IMR-90 (cell line): Measurements from ENCODE around the gene BCAS1. TPM values are rescaled to one million over a fixed set of nuclear protein-coding genes. Genes with fewer than 3 reads are reported as not detected.

Source experiments
- ATAC-seq: fragments of 200-7000 bp; cut with Tn5 transposase; 2 replicates; pipeline ENCODE4 v1.9.1; 2020; ENCODE audit warnings: low read depth, mild to moderate bottlenecking, moderate library complexity
- BruUV-seq: library from RNA; stranded (reverse); fragments of 400-500 nt; replicated peaks from 2 replicates; lab custom pipeline; 2021; lab: Mats Ljungman, UMichigan
- CTCF ChIA-PET: fragments of 300-600 bp; formaldehyde crosslinking; extraction: SDS; loops from one replicate; lab custom pipeline; 2021; ENCODE audit warnings: antibody characterized with exemption; lab: Yijun Ruan, JAX
- POLR2A ChIA-PET: fragments of 300-600 bp; sonication (Branson Sonifier 250); formaldehyde crosslinking; loops from one replicate; lab custom pipeline; 2022; ENCODE audit warnings: antibody characterized with exemption; ENCODE audit not compliant: unreplicated experiment; lab: Charles Lee
- DNase-seq: peaks from one replicate; pipeline ENCODE4 v3.0.0; 2013
- H2AFZ ChIP-seq: replicated peaks from 2 replicates; pipeline ENCODE3; 2013; ENCODE audit warnings: low read length, mild to moderate bottlenecking; ENCODE audit not compliant: poor library complexity
- H2AK5ac ChIP-seq: 2 replicates; pipeline ENCODE4 v1.6.1; 2013; ENCODE audit warnings: low read depth, low read length, inconsistent platforms
- H2AK9ac ChIP-seq: replicated peaks from 2 replicates; pipeline ENCODE3; 2013; ENCODE audit warnings: mild to moderate bottlenecking, low read depth, low read length, moderate library complexity; ENCODE audit not compliant: poor library complexity
- H2BK120ac ChIP-seq: 2 replicates; pipeline ENCODE4 v1.6.1; 2013; ENCODE audit warnings: low read depth, low read length, inconsistent platforms
- H2BK15ac ChIP-seq: 3 replicates; pipeline ENCODE4 v1.6.1; 2013; ENCODE audit warnings: low read depth, low read length, inconsistent platforms
- H2BK20ac ChIP-seq: 2 replicates; pipeline ENCODE4 v1.6.1; 2013; ENCODE audit warnings: low read depth, mild to moderate bottlenecking, inconsistent platforms, low read length, moderate library complexity
- H2BK5ac ChIP-seq: 2 replicates; pipeline ENCODE4 v1.6.1; 2013; ENCODE audit warnings: mild to moderate bottlenecking, low read depth, low read length, inconsistent platforms; ENCODE audit not compliant: poor library complexity, severe bottlenecking
- H3K14ac ChIP-seq: replicated peaks from 2 replicates; pipeline ENCODE4 v1.6.1; 2013; ENCODE audit warnings: low read depth, low read length, inconsistent platforms
- H3K18ac ChIP-seq: 2 replicates; pipeline ENCODE4 v1.6.1; 2013; ENCODE audit warnings: low read depth, low read length, control low read depth
- H3K23ac ChIP-seq: 2 replicates; pipeline ENCODE4 v1.6.1; 2013; ENCODE audit warnings: low read depth, low read length, inconsistent platforms
- H3K27ac ChIP-seq: 2 replicates; pipeline ENCODE4 v1.5.1; 2013; ENCODE audit warnings: mild to moderate bottlenecking, control low read depth, low read length; ENCODE audit not compliant: insufficient read depth
- H3K27me3 ChIP-seq: 2 replicates; pipeline ENCODE4 v1.6.1; 2013; ENCODE audit warnings: low read length; ENCODE audit not compliant: control insufficient read depth, insufficient read depth
- H3K36me3 ChIP-seq: 2 replicates; pipeline ENCODE4 v1.6.1; 2013; ENCODE audit warnings: low read length, mixed read lengths; ENCODE audit not compliant: control insufficient read depth, insufficient read depth
- H3K4ac ChIP-seq: 2 replicates; pipeline ENCODE4 v1.6.1; 2013; ENCODE audit warnings: low read depth, low read length, inconsistent platforms
- H3K4me1 ChIP-seq: 2 replicates; pipeline ENCODE4 v1.6.1; 2013; ENCODE audit warnings: low read length, mixed read lengths; ENCODE audit not compliant: control insufficient read depth, insufficient read depth
- H3K4me2 ChIP-seq: 2 replicates; pipeline ENCODE4 v1.6.1; 2013; ENCODE audit warnings: low read depth, mild to moderate bottlenecking, control low read depth, low read length, moderate library complexity
- H3K4me3 ChIP-seq: 2 replicates; pipeline ENCODE4 v1.5.1; 2013; ENCODE audit warnings: low read depth, mild to moderate bottlenecking, control low read depth, low read length, moderate library complexity; ENCODE audit not compliant: insufficient read depth
- H3K56ac ChIP-seq: 2 replicates; pipeline ENCODE4 v1.6.1; 2013; ENCODE audit warnings: low read length, inconsistent platforms; ENCODE audit not compliant: insufficient read depth; ENCODE audit errors: extremely low read depth
- H3K79me1 ChIP-seq, 2 experiments: 2 replicates each; pipeline ENCODE4 v1.6.1; 2013; ENCODE audit warnings: low read length in 2 of 2, inconsistent platforms in 1 of 2, low read depth in 1 of 2
- H3K9ac ChIP-seq: 2 replicates; pipeline ENCODE4 v1.6.1; 2013; ENCODE audit warnings: low read depth, low read length, control low read depth
- H3K9me1 ChIP-seq: 2 replicates; pipeline ENCODE4 v1.6.1; 2013; ENCODE audit warnings: low read length, inconsistent platforms; ENCODE audit not compliant: insufficient read depth
- H3K9me3 ChIP-seq: 2 replicates; pipeline ENCODE4 v1.6.1; 2013; ENCODE audit warnings: low read length; ENCODE audit not compliant: control insufficient read depth, insufficient read depth
- H4K20me1 ChIP-seq: 2 replicates; pipeline ENCODE4 v1.6.1; 2013; ENCODE audit warnings: low read length, inconsistent platforms; ENCODE audit not compliant: insufficient read depth
- H4K5ac ChIP-seq: 2 replicates; pipeline ENCODE4 v1.6.1; 2013; ENCODE audit warnings: mild to moderate bottlenecking, low read depth, low read length, control low read depth
- H4K8ac ChIP-seq, 2 experiments: 2 replicates each; pipeline ENCODE4 v1.6.1; 2013; ENCODE audit warnings: low read depth in 2 of 2, low read length in 2 of 2, control low read depth in 1 of 2, inconsistent platforms in 1 of 2
- H4K91ac ChIP-seq: 2 replicates; pipeline ENCODE4 v1.6.1; 2013; ENCODE audit warnings: low read depth, low read length, inconsistent platforms; ENCODE audit not compliant: insufficient read depth
- CTCF ChIP-seq: conservative IDR thresholded peaks from 2 replicates; pipeline ENCODE4 v1.5.1; 2012; ENCODE audit warnings: mild to moderate bottlenecking, low read depth, low read length, improper control_type of control experiment
- WGBS, 2 experiments: methylation state at CpG; one replicate each; pipeline versions ENCODE4 v1.1.5 to v1.1.7; 2013; ENCODE audit warnings: missing lambda C conversion rate in 2 of 2; ENCODE audit not compliant: insufficient read length in 1 of 2; ENCODE audit errors: extremely low coverage in 2 of 2; 5-methylcytosine and 5-hydroxymethylcytosine counted together
- dilution Hi-C: fragments of 300-500 bp; cut with HindIII; formaldehyde crosslinking; loops from one replicate; pipeline ENCODE4 v1.14.3; 2018; ENCODE audit warnings: low sequenced_read_pairs; ENCODE audit not compliant: unreplicated experiment
- in situ Hi-C: fragments of 300-500 bp; cut with MboI; formaldehyde crosslinking; loops from 3 replicates; pipeline ENCODE4 v1.14.3; 2019; ENCODE audit warnings: low sequenced_read_pairs, inconsistent platforms, mixed read lengths
- intact Hi-C: fragments of 100-400 bp; cut with micrococcal nuclease; formaldehyde crosslinking; loops from 2 replicates; pipeline ENCODE4 v1.10.0; 2022
- polyA plus RNA-seq, 3 experiments: library from polyadenylated mRNA; depleted of rRNA; stranded (reverse); fragments of >200 nt; gene quantifications; 2 replicates each; pipeline ENCODE4 v1.2.3, GENCODE V29; 2012; ENCODE audit warnings: low replicate concordance in 1 of 3
- total RNA-seq: library from RNA; depleted of rRNA; stranded (reverse); fragments of >200 nt; gene quantifications from 2 replicates; pipeline ENCODE4 v1.2.3, GENCODE V29; 2012

BCAS1 gene
- total and polyA plus RNA-seq, 2 of the 4 experiments (the other 2 are of a cell fraction), result under 0.01 TPM; not detected in 1

- no peak overlapping the region for H2BK5ac ChIP-seq
- H3K27ac ChIP-seq, result no peak overlapping the region
- H2BK20ac ChIP-seq, result no peak overlapping the region
- H4K5ac ChIP-seq, result no peak overlapping the region
- no peak overlapping the region for H3K23ac ChIP-seq
- intact Hi-C loops (no loop called here), in situ Hi-C loops (no loop called here), dilution Hi-C loops (no loop called here)
- H3K4me3 ChIP-seq, result no peak overlapping the region
- no peak for DNase-seq
- POLR2A ChIA-PET, result no interaction called here
- H4K8ac ChIP-seq, result no peak overlapping the region
- H3K36me3 ChIP-seq, result no peaks in the 10 kb centered on the region
- H3K9me1 ChIP-seq, result no peaks in the 10 kb centered on the region
- H2BK15ac ChIP-seq, result no peak overlapping the region
- H2AK5ac ChIP-seq, result no peak overlapping the region
- no peaks in the 10 kb centered on the region for H3K9me3 ChIP-seq
- peaks cover 2% of the 10 kb centered on the region; the same call in 1 of the 2 replicates for H3K27me3 ChIP-seq
- no TSS peak for BruUV-seq
- 100% methylated on average over 2 of the region's 4 CpGs; no CpG with 5 or more reads in 1 of the 2 experiments for WGBS, 2 experiments
- no peak for TF ChIP-seq CTCF
- no peak overlapping the region for H2BK120ac ChIP-seq
- H3K18ac ChIP-seq, result no peak overlapping the region
- H3K56ac ChIP-seq, result no peak overlapping the region
- CTCF ChIA-PET, result no interaction called here
- no peak overlapping the region for H4K91ac ChIP-seq
- no peak for ATAC-seq
- no peak overlapping the region for H2AFZ ChIP-seq
- H3K4ac ChIP-seq, result no peak overlapping the region
- H3K4me2 ChIP-seq, result no peak overlapping the region
- no peaks in the 10 kb centered on the region for H4K20me1 ChIP-seq
- no peaks in the 10 kb centered on the region for H3K4me1 ChIP-seq
- no peak overlapping the region for H3K14ac ChIP-seq
- no peaks in the 10 kb centered on the region for H3K79me1 ChIP-seq
- no peak overlapping the region for H2AK9ac ChIP-seq
- no peak overlapping the region for H3K9ac ChIP-seq
Observed at GRCh38 chr20:54042021-54042420, 28.4 kb downstream of the BCAS1 start.
